Natural killer cell (primary cell): Measurements from ENCODE around the gene PSME1. TPM values are rescaled to one million over a fixed set of nuclear protein-coding genes. Genes with fewer than 3 reads are reported as not detected.

Source experiments
- ATAC-seq, 3 donors: fragments of 150-1000 bp in 2 of 3; fragments of 200-7000 bp in 1 of 3; cut with Tn5 transposase; 1 replicate in 1 of 3; 2 replicates in 2 of 3; pipeline ENCODE4 v1.10.0; 2021; ENCODE audit warnings: mild to moderate bottlenecking in 2 of 3, moderate library complexity in 2 of 3
- DNase-seq, 2 donors: peaks; one replicate each; pipeline versions ENCODE4 v3.0.0 to v3.0.0-alpha.2; 2013 to 2021; ENCODE audit warnings: mixed read lengths in 1 of 2
- H3K27ac ChIP-seq: one replicate; pipeline ENCODE4 v1.5.1; 2013; ENCODE audit warnings: mild to moderate bottlenecking, low read length
- H3K27me3 ChIP-seq: one replicate; pipeline ENCODE4 v1.6.1; 2013; ENCODE audit warnings: low read length; ENCODE audit not compliant: control insufficient read depth, insufficient read depth
- H3K36me3 ChIP-seq: one replicate; pipeline ENCODE4 v1.6.1; 2013; ENCODE audit warnings: low read length; ENCODE audit not compliant: control insufficient read depth, insufficient read depth
- H3K4me1 ChIP-seq: one replicate; pipeline ENCODE4 v1.6.1; 2013; ENCODE audit warnings: low read length; ENCODE audit not compliant: control insufficient read depth, insufficient read depth
- H3K4me3 ChIP-seq: one replicate; pipeline ENCODE4 v1.5.1; 2013; ENCODE audit warnings: low read length
- H3K9me3 ChIP-seq: one replicate; pipeline ENCODE4 v1.6.1; 2013; ENCODE audit warnings: low read length; ENCODE audit not compliant: control insufficient read depth, insufficient read depth
- H3K27ac Mint-ChIP-seq, 2 donors: one replicate each; pipeline ENCODE4 v1.8.0; 2022; ENCODE audit warnings: mild to moderate bottlenecking in 2 of 2, mixed read lengths in 2 of 2, moderate library complexity in 1 of 2
- H3K27me3 Mint-ChIP-seq, 2 donors: one replicate each; pipeline ENCODE4 v1.8.0; 2022; ENCODE audit warnings: low read depth in 2 of 2, mixed read lengths in 2 of 2
- H3K36me3 Mint-ChIP-seq: one replicate; pipeline ENCODE4 v1.8.0; 2022; ENCODE audit warnings: mixed read lengths
- H3K4me1 Mint-ChIP-seq, 2 donors: one replicate each; pipeline ENCODE4 v1.8.0; 2022; ENCODE audit warnings: mixed read lengths in 2 of 2
- H3K4me3 Mint-ChIP-seq: one replicate; pipeline ENCODE4 v1.8.0; 2022; ENCODE audit warnings: mild to moderate bottlenecking, moderate library complexity, mixed read lengths
- H3K9me3 Mint-ChIP-seq, 2 donors: one replicate each; pipeline ENCODE4 v1.8.0; 2022; ENCODE audit warnings: mixed read lengths in 2 of 2
- WGBS: methylation state at CpG from one replicate; pipeline ENCODE4 v1.1.7; 2013; ENCODE audit warnings: missing lambda C conversion rate; ENCODE audit not compliant: insufficient coverage; 5-methylcytosine and 5-hydroxymethylcytosine counted together
- intact Hi-C: fragments of 100-400 bp; cut with micrococcal nuclease; formaldehyde crosslinking; loops from one replicate; pipeline ENCODE4 v1.14.2; 2022
- total RNA-seq, 4 donors: library from RNA; stranded (reverse); fragments of 120-200 nt in 1 of 4; gene quantifications; one replicate each; pipeline versions ENCODE4 v1.2.3 to v1.2.4, GENCODE V29; 2013 to 2022
- TF ChIP-seq, protein P1 (sequence below): fragments of 200-600 bp; IDR thresholded peaks from one replicate; pipeline ENCODE4 v1.8.0; 2022; ENCODE audit warnings: antibody characterized with exemption

Gene PSME1
- total RNA-seq, 3 donors from 2014 or later (not counting 1 experiment from before 2014, with no cell fraction given) = 315 to 345 (median 318) TPM

- no peaks in the 10 kb centered on the region for H3K36me3 Mint-ChIP-seq
- H3K4me1 Mint-ChIP-seq = peaks cover 39 to 46% of the 10 kb centered on the region in 2 donors
- H3K27ac Mint-ChIP-seq = peak overlapping the region; percentile 91 to 94
- Histone ChIP-seq H3K9me3 (no peaks in the 10 kb centered on the region), H3K4me1 (peaks cover 49% of the 10 kb centered on the region), H3K36me3 (peaks cover 25% of the 10 kb centered on the region), H3K27ac (peak overlapping the region; percentile 93), H3K4me3 (peak overlapping the region; percentile 82), H3K27me3 (no peaks in the 10 kb centered on the region)
- 31% methylated on average over 11 of the region's 13 CpGs for WGBS
- no peaks in the 10 kb centered on the region for H3K27me3 Mint-ChIP-seq
- TF ChIP-seq, protein P1, sequence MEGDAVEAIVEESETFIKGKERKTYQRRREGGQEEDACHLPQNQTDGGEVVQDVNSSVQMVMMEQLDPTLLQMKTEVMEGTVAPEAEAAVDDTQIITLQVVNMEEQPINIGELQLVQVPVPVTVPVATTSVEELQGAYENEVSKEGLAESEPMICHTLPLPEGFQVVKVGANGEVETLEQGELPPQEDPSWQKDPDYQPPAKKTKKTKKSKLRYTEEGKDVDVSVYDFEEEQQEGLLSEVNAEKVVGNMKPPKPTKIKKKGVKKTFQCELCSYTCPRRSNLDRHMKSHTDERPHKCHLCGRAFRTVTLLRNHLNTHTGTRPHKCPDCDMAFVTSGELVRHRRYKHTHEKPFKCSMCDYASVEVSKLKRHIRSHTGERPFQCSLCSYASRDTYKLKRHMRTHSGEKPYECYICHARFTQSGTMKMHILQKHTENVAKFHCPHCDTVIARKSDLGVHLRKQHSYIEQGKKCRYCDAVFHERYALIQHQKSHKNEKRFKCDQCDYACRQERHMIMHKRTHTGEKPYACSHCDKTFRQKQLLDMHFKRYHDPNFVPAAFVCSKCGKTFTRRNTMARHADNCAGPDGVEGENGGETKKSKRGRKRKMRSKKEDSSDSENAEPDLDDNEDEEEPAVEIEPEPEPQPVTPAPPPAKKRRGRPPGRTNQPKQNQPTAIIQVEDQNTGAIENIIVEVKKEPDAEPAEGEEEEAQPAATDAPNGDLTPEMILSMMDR = no peak
- no peaks in the 10 kb centered on the region for H3K9me3 Mint-ChIP-seq
- ATAC-seq (no peak), DNase-seq (peak in 1 of 2 donors; percentile 25)
- intact Hi-C loops = loop anchor here (1.0 to 10.0 kb wide), 3 partner anchors 10 to 1212 kb away; partner anchors contain the start of genes DCAF11, NRL, PRMT5 and RNF31
- peak overlapping the region; percentile 97 for H3K4me3 Mint-ChIP-seq
Measured at GRCh38 chr14:24136684-24137528, 912 bp downstream of the PSME1 start.

DNA sequence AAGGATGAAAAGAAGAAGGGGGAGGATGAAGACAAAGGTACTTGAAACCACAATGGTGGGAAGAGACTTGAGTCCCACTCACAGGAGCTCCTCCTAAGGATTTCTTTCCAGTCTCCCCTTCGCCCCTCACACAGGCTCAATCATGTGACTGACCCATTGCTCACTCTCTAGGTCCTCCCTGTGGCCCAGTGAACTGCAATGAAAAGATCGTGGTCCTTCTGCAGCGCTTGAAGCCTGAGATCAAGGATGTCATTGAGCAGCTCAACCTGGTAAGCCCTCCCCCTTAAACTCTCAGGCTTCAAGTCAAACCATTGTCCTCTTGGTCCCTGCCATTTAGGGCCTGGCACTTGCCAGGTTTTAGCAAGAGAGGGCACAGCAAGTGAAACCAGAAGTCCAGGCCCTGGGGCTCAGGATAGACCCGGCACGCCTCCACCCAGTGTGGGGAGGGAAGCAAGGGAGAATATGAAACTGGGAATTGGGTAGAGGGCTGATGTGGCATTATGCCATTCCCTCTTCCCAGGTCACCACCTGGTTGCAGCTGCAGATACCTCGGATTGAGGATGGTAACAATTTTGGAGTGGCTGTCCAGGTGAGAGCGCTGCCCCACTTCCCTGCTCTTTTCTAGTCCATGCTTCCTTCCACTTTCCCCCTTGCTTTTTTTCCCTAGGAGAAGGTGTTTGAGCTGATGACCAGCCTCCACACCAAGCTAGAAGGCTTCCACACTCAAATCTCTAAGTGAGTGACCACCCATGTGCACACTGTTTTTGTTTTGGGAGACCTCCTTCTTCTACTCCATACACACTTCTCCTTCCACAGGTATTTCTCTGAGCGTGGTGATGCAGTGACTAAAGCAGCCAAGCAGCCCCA is 1.8 kb downstream of the PSME1 start:
- H3K4me3 Mint-ChIP-seq = peak overlapping the region; percentile 61
- Histone ChIP-seq H3K9me3 (no peaks in the 10 kb centered on the region), H3K4me1 (peaks cover 46% of the 10 kb centered on the region), H3K4me3 (no peak overlapping the region), H3K27ac (peak overlapping the region; percentile 93), H3K27me3 (no peaks in the 10 kb centered on the region), H3K36me3 (peaks cover 25% of the 10 kb centered on the region)
- peak overlapping the region; percentile 91 to 94 for H3K27ac Mint-ChIP-seq
- H3K4me1 Mint-ChIP-seq = peaks cover 42 to 51% of the 10 kb centered on the region in 2 donors
- TF ChIP-seq, protein P1 = no peak
- DNase-seq (no peak), ATAC-seq (no peak)
- 90% methylated on average over 8 of the region's 8 CpGs for WGBS
- H3K27me3 Mint-ChIP-seq = no peaks in the 10 kb centered on the region
- no peaks in the 10 kb centered on the region for H3K36me3 Mint-ChIP-seq
- intact Hi-C loops = loop anchor here (10.0 kb wide), 1 partner anchor 1213 kb away; the partner anchor contains the start of gene PRMT5
- H3K9me3 Mint-ChIP-seq = no peaks in the 10 kb centered on the region

GRCh38 chr14:24138396-24139271 is 2.6 kb downstream of the PSME1 start:
- H3K4me3 ChIP-seq = no peak overlapping the region
- Mint-ChIP-seq H3K27ac (peak overlapping the region; percentile 70 to 71), H3K27me3 (no peaks in the 10 kb centered on the region), H3K4me3 (peak overlapping the region; percentile 63), H3K4me1 (peaks cover 42 to 57% of the 10 kb centered on the region in 2 donors), H3K9me3 (no peaks in the 10 kb centered on the region), H3K36me3 (no peaks in the 10 kb centered on the region)
- DNase-seq (no peak), ATAC-seq (no peak)
- H3K27ac ChIP-seq = no peak overlapping the region
- peaks cover 46% of the 10 kb centered on the region for H3K4me1 ChIP-seq
- 95% methylated on average over 13 of the region's 13 CpGs for WGBS
- H3K36me3 ChIP-seq = peaks cover 32% of the 10 kb centered on the region
- H3K9me3 ChIP-seq = no peaks in the 10 kb centered on the region
- intact Hi-C loops = loop anchor here (10.0 kb wide), 1 partner anchor 1214 kb away; the partner anchor contains the start of gene PRMT5
- TF ChIP-seq, protein P1 = no peak
- H3K27me3 ChIP-seq = no peaks in the 10 kb centered on the region
